ENCODE results near the gene KCTD16. TPM values are rescaled to one million over a fixed set of nuclear protein-coding genes. Genes with fewer than 3 reads are reported as not detected.

The KCTD16 gene
- total RNA-seq, 1 donor from 2014 or later: 5.6 TPM

- no peak overlapping the region for H3K4me3 Mint-ChIP-seq (ENCODE audit: unreplicated experiment)
- no peak for FAIRE-seq
- no peak overlapping the region for H2AFZ ChIP-seq (ENCODE audit: low read depth, low read length)
These were observed 341.0 kb downstream of the KCTD16 start for GRCh38 chr5:144511580-144512072.

GRCh38 chr5:144522698-144523097 is 352.0 kb downstream of the KCTD16 start:
- Mint-ChIP-seq H3K4me1 (ENCODE audit: low read depth, unreplicated experiment) (no peaks in the 10 kb centered on the region), H3K36me3 (ENCODE audit: low read depth, unreplicated experiment) (no peaks in the 10 kb centered on the region), H3K4me3 (ENCODE audit: unreplicated experiment) (no peak overlapping the region), H3K9me3 (ENCODE audit: unreplicated experiment) (peaks cover 2% of the 10 kb centered on the region), H3K27me3 (ENCODE audit: low read depth, unreplicated experiment) (no peaks in the 10 kb centered on the region), H3K27ac (ENCODE audit: unreplicated experiment) (no peak overlapping the region)
- H3K4me2 ChIP-seq (ENCODE audit: low read length): no peak overlapping the region
- DNase-seq (ENCODE audit: low read depth): no peak
- H3K9ac ChIP-seq (ENCODE audit: low read length): no peak overlapping the region
- no peaks in the 10 kb centered on the region for H4K20me1 ChIP-seq (ENCODE audit: insufficient read depth, low read length)
- H3K9me3 ChIP-seq (ENCODE audit: insufficient read depth, low read depth, low read length): no peaks in the 10 kb centered on the region
- no peaks in the 10 kb centered on the region for H3K27me3 ChIP-seq (ENCODE audit: insufficient read depth, low read length)
- no peak overlapping the region for H3K27ac ChIP-seq (ENCODE audit: low read depth, low read length)
- no peaks in the 10 kb centered on the region for H3K79me2 ChIP-seq (ENCODE audit: insufficient read depth, low read length)
- no peak overlapping the region for H3K4me3 ChIP-seq (ENCODE audit: insufficient read depth, low read depth, low read length)
- H3K4me1 ChIP-seq (ENCODE audit: insufficient read depth, low read length): no peaks in the 10 kb centered on the region
- H3K36me3 ChIP-seq (ENCODE audit: insufficient read depth, low read length): no peaks in the 10 kb centered on the region
- no peak for FAIRE-seq
- H2AFZ ChIP-seq (ENCODE audit: low read depth, low read length): no peak overlapping the region
- no peak for TF ChIP-seq EZH2 (IDR thresholded peaks at IDR 0.05; ENCODE audit: insufficient read depth, low read length)
- TF ChIP-seq CTCF (IDR thresholded peaks at IDR 0.05; ENCODE audit: insufficient read depth, low read depth, low read length): no peak

More at GRCh38 chr5:144511580-144512072, 341.0 kb downstream of the KCTD16 start:
- no peak overlapping the region for H3K4me2 ChIP-seq (ENCODE audit: low read length)
- Mint-ChIP-seq H3K27ac (ENCODE audit: unreplicated experiment) (no peak overlapping the region), H3K9me3 (ENCODE audit: unreplicated experiment) (peaks cover 2% of the 10 kb centered on the region), H3K36me3 (ENCODE audit: low read depth, unreplicated experiment) (no peaks in the 10 kb centered on the region), H3K27me3 (ENCODE audit: low read depth, unreplicated experiment) (no peaks in the 10 kb centered on the region), H3K4me1 (ENCODE audit: low read depth, unreplicated experiment) (peaks cover 3% of the 10 kb centered on the region)
- H3K27me3 ChIP-seq (ENCODE audit: insufficient read depth, low read length): no peaks in the 10 kb centered on the region
- H3K36me3 ChIP-seq (ENCODE audit: insufficient read depth, low read length): no peaks in the 10 kb centered on the region
- H3K27ac ChIP-seq (ENCODE audit: low read depth, low read length): no peak overlapping the region
- no peaks in the 10 kb centered on the region for H3K4me1 ChIP-seq (ENCODE audit: insufficient read depth, low read length)
- TF ChIP-seq EZH2 (IDR thresholded peaks at IDR 0.05; ENCODE audit: insufficient read depth, low read length) (no peak), CTCF (IDR thresholded peaks at IDR 0.05; ENCODE audit: insufficient read depth, low read depth, low read length) (no peak)
- no peak overlapping the region for H3K4me3 ChIP-seq (ENCODE audit: insufficient read depth, low read depth, low read length)
- no peak overlapping the region for H3K9ac ChIP-seq (ENCODE audit: low read length)
- no peaks in the 10 kb centered on the region for H3K9me3 ChIP-seq (ENCODE audit: insufficient read depth, low read depth, low read length)
- no peak for DNase-seq (ENCODE audit: low read depth)
- no peaks in the 10 kb centered on the region for H3K79me2 ChIP-seq (ENCODE audit: insufficient read depth, low read length)
- no peaks in the 10 kb centered on the region for H4K20me1 ChIP-seq (ENCODE audit: insufficient read depth, low read length)

GRCh38 chr5:144525000-144525399 is 354.3 kb downstream of the KCTD16 start:
- H3K27me3 Mint-ChIP-seq (ENCODE audit: low read depth, unreplicated experiment): no peaks in the 10 kb centered on the region
- peaks cover 4% of the 10 kb centered on the region for H3K4me1 Mint-ChIP-seq (ENCODE audit: low read depth, unreplicated experiment)
- DNase-seq (ENCODE audit: low read depth): no peak
- Histone ChIP-seq H3K4me2 (ENCODE audit: low read length) (no peak overlapping the region), H3K4me1 (ENCODE audit: insufficient read depth, low read length) (no peaks in the 10 kb centered on the region), H4K20me1 (ENCODE audit: insufficient read depth, low read length) (no peaks in the 10 kb centered on the region), H3K36me3 (ENCODE audit: insufficient read depth, low read length) (no peaks in the 10 kb centered on the region), H3K4me3 (ENCODE audit: insufficient read depth, low read depth, low read length) (no peak overlapping the region), H3K27ac (ENCODE audit: low read depth, low read length) (no peak overlapping the region), H3K27me3 (ENCODE audit: insufficient read depth, low read length) (no peaks in the 10 kb centered on the region), H3K9me3 (ENCODE audit: insufficient read depth, low read depth, low read length) (no peaks in the 10 kb centered on the region), H3K9ac (ENCODE audit: low read length) (no peak overlapping the region), H2AFZ (ENCODE audit: low read depth, low read length) (no peak overlapping the region), H3K79me2 (ENCODE audit: insufficient read depth, low read length) (no peaks in the 10 kb centered on the region)
- H3K9me3 Mint-ChIP-seq (ENCODE audit: unreplicated experiment): peaks cover 2% of the 10 kb centered on the region
- H3K36me3 Mint-ChIP-seq (ENCODE audit: low read depth, unreplicated experiment): no peaks in the 10 kb centered on the region
- no peak for FAIRE-seq
- TF ChIP-seq EZH2 (IDR thresholded peaks at IDR 0.05; ENCODE audit: insufficient read depth, low read length): no peak
- no peak for TF ChIP-seq CTCF (IDR thresholded peaks at IDR 0.05; ENCODE audit: insufficient read depth, low read depth, low read length)
- H3K4me3 Mint-ChIP-seq (ENCODE audit: unreplicated experiment): no peak overlapping the region
- H3K27ac Mint-ChIP-seq (ENCODE audit: unreplicated experiment): no peak overlapping the region
